Hematopoietic multipotent progenitor cell treated with erythropoietin and hydrocortisone succinate and interleukin-3 and kit ligand, for 4 days (in vitro differentiated cells): Measurements from ENCODE around the gene DPPA3.
"Not testable (repeated sequence)": the region's sequence is repeated elsewhere in the genome, so short reads cannot be mapped to it uniquely, and the experiment has no call there.

ENCODE experiments used
- DNase-seq: peaks from one replicate; pipeline ENCODE4 v3.0.0-alpha.2; 2015

Gene DPPA3

DNA sequence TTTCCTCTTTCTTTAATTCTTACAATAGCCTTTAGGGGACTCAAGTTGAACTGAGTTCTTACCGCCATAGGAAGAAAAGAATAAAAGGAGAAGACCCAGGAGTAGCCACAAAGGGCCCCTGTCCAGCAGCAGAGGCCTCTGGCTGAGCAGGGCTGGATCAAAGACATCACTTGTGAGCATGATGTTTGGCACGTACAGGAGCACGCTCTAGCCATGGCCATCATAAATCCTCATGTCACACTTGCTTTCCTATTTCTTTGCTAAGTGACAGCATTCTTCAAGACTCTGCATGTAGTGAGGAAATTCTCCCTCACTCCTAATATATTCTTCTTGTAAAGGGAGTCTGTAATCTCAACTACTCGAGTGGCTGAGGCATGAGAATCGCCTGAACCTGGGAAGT lies 20.3 kb downstream of the DPPA3 start:
- DNase-seq, result peak; percentile 35

DNA sequence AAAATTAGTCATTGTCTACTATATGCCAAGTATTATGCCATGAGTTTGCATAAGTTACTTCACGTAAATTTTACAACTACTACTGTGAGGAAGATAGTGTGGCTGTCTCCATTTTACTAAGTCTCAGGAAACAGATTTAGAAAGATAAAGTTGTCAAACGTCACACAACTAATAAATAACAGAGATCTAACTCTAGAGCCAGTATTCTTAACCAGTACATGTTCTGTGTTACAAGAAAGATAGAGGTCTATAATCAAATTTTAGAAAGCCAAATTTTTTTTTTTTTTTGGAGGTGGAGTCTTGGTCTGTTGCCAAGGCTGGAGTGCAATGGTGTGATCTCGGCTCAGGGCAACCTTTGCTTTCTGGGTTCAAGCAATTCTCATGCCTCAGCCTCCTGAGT lies 21.8 kb downstream of the DPPA3 start:
- peak; percentile 58 for DNase-seq

- DNase-seq, result peak; percentile 30
Observed at GRCh38 chr12:7747246-7747645, 36.0 kb downstream of the DPPA3 start, which contains the start of gene CLEC4C. CLEC4C (minus strand) TSS chr12:7747375; CDS start chr12:7747348, 27 bp downstream.

DNA sequence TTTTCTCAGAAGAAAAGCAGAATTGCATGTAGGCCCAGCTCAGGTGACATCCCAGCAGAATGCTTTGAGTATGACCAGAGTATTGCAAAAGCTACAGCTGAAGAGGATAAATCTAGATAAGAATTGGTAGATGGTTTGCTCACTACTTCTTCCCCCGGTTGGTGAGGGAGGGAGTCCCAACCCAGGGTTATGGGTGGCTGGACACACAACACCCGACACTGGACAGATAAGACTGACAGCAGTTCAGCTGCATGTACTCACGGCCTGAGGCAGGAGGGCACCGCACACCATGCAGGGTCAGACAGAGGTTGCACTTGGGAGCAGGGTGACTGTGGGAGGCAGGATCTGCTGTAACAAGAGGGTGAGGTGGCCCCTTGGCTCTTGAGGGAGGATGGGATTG lies 37.6 kb downstream of the DPPA3 start:
- peak; percentile 77 for DNase-seq

- DNase-seq, result no peak
Observed at GRCh38 chr12:7749442-7749841, 38.2 kb downstream of the DPPA3 start.

DNA sequence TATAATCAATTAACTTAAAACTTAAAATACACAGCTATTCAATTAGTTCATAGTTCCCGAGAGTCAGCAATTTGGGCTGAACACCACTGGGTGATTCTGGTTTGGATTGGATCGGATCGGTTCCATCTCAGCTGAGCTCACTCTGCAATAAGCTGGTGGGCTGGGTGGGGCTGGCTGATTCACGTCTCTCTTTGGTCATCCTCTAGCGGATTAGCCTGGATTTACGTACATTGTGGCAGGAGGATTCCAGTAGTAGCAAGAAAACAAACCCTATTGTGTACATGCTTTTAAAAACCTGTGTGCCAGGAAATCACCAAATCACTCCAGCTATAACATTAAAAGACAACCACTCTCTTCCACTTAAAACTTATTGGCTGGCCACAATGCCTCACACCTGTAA lies 39.1 kb downstream of the DPPA3 start:
- no peak for DNase-seq

DNA sequence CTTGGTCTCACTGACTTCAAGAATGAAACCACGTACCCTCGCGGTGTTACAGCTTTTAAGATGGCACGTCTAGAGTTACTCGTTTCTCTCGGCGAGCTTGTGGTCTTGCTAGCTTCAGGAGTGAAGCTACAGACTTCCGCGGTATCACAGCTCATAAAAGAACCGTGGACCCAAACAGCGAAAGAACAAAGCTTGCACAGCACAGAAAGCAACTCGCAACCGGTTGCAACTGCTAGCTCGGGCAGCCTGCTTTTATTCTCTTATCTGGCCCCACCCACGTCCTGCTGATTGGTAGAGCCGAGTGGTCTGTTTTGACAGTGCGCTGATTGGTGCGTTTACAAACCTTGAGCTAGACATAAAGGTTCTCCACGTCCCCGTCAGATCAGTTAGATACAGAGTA lies 40.2 kb downstream of the DPPA3 start:
- DNase-seq, result no peak

DNA sequence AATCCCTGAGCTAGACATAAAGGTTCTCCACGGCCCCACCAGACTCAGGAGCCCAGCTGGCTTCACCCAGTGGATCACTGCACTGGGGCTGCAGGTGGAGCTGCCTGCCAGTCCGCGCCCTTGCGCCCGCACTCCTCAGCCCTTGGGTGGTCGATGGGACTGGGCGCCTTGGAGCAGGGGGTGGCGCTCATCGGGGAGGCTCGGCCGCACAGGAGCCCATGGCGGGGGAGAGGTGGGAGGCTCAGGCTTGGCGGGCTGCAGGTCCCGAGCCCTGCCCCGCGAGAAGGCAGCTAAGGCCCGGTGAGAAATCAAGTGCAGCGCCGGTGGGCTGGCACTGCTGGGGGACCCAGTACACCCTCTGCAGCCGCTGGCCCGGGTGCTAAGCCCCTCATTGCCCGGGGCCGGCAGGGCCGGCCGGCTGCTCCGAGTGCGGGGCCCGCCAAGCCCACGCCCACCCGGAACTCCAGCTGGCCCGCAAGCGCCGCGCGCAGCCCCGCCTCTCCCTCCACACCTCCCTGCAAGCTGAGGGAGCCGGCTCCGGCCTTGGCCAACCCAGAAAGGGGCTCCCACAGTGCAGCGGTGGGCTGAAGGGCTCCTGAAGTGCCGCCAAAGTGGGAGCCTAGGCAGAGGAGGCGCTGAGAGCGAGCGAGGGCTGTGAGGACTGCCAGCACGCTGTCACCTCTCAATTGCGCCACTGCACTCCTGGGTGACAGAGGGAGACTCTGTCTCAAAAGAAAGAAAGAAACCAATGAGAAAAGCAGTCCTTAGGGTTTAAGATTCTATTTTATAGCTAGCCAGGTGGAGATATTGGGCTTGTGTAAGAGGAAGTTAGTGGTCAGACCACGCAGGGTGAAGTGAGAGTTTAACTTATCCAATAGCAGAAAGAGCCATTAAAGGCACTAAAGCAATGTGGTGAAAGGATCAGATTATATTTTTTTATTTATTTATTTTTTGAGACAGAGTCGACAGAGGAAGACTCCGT lies 41.0 kb downstream of the DPPA3 start:
- DNase-seq, result peak; percentile 79

DNA sequence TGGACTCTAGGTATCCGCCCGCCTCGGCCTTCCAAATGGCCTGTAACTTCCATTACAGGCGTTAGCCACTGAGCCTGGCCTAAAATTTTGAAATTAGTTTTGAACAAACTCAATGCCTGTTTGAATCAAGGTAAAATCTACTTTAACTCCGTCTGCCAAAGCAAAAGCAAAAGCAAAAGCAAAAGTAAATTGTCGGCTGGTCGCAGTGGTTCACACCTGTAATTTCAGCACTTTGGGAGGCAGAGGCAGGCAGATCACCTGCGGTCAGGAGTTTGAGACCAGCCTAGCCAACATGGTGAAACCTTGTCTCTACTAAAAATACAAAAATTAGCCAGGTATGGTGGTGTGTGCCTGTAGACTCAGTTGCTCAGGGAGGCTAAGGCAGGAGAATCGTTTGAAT lies 44.4 kb downstream of the DPPA3 start:
- DNase-seq, result not testable (repeated sequence)

DNA sequence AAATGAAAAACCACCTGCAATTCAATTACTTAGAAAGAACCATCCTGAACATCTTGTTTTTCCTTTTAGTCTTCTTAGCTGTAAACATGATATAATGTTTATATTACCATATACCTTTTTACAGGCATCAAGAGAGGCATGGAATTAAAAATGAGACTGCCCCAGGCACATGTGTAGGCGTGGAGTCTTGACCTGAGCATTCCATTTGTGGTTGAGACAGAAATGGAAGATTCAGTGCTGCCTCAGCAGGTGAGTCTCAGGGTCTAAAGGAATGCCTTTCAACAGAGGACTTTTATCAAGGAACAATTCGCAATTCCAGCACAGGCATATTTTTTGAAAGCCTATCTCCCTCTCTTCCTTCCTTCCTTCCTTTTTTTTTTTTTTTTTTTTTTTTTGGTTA lies 45.8 kb downstream of the DPPA3 start:
- no peak for DNase-seq

DNA sequence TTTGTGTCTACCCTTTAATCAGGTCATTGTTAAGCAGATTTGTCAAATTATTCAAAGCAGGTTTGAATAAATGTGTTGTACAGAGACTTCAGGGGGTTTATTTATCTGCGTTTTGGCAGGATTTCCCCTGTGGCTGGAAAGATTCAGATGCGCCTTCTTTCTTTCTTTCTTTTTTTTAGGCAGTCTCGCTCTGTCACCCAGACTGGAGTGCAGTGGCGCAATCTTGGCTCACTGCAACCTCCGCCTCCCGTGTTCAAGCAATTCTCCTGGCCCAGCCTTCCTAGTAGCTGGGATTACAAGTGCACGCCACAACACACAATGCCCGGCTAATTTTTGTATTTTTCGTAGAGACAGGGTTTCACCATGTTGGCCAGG lies 47.5 kb downstream of the DPPA3 start:
- no peak for DNase-seq
